ENCODE results near the gene PPIL3. TPM values are rescaled to one million over a fixed set of nuclear protein-coding genes. Genes with fewer than 3 reads are reported as not detected.

PPIL3 gene
- total RNA-seq, 1 experiment from 2014 or later = 49.0 TPM

DNA sequence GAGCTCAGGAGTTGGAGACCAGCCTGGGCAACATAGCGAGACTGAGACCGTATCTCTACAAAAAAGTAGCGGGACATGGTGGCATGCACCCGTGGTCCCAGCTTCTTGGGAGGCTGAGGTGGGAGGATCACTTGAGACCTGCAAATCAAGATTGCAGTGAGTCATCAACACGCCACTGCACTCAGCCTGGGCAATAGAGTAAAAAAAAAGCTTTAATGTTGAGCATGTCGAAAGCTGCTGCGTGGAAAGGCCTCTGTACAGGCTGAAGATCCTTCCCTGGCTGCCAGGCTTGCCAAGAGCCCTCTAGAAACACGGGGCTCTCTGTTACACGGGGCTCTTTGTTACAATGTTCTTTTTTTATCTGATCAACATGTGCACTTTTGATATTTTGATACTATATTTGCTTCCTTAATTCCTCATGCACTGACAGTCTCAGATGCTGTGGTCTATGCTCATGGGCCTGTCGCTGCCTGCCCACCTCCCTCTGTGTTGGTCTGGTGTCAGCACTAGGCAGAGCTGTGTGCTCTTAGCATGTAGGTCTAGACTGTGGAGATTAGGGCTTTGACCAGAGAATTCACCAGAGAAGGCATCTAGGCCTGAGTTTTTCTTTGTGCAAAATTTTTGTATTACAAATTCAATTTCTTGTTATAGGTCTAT, 43.1 kb downstream of the PPIL3 start:
- H3F3A ChIP-seq (ENCODE audit: insufficient read depth, low read depth) = peaks cover 15% of the 10 kb centered on the region; the same call in 1 of the 2 replicates
- no peaks in the 10 kb centered on the region for H4K20me1 ChIP-seq (ENCODE audit: insufficient read depth)
- no peaks in the 10 kb centered on the region for H3K9me2 ChIP-seq (ENCODE audit: insufficient read depth)
- DNase-seq = peak in 1 of 2 experiments; percentile 35
- H3K36me3 ChIP-seq (ENCODE audit: low read depth) = no peaks in the 10 kb centered on the region
- H3K9me3 ChIP-seq (ENCODE audit: insufficient read depth, low read depth) = no peaks in the 10 kb centered on the region
- no peak overlapping the region for H3K4me2 ChIP-seq
- CTCF ChIA-PET = interaction anchor here (0.5 kb wide), 1 partner anchor 59 kb away, joined by 3 read pairs; no protein-coding TSS in a partner anchor
- H3K4me1 ChIP-seq (replicated peaks; ENCODE audit: insufficient read depth) = no peaks in the 10 kb centered on the region
- TF ChIP-seq EZH2 (IDR thresholded peaks at IDR 0.05; ENCODE audit: low read depth) = no peak
- TF ChIP-seq, protein P1, sequence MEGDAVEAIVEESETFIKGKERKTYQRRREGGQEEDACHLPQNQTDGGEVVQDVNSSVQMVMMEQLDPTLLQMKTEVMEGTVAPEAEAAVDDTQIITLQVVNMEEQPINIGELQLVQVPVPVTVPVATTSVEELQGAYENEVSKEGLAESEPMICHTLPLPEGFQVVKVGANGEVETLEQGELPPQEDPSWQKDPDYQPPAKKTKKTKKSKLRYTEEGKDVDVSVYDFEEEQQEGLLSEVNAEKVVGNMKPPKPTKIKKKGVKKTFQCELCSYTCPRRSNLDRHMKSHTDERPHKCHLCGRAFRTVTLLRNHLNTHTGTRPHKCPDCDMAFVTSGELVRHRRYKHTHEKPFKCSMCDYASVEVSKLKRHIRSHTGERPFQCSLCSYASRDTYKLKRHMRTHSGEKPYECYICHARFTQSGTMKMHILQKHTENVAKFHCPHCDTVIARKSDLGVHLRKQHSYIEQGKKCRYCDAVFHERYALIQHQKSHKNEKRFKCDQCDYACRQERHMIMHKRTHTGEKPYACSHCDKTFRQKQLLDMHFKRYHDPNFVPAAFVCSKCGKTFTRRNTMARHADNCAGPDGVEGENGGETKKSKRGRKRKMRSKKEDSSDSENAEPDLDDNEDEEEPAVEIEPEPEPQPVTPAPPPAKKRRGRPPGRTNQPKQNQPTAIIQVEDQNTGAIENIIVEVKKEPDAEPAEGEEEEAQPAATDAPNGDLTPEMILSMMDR (conservative IDR thresholded peaks at IDR 0.05) = no peak
- H3K79me2 ChIP-seq (ENCODE audit: low read depth) = no peaks in the 10 kb centered on the region
- BruUV-seq (replicated peaks) = no TSS peak
- H3K27me3 ChIP-seq (ENCODE audit: insufficient read depth, low read depth) = no peaks in the 10 kb centered on the region
- no peak overlapping the region for H3K4me3 ChIP-seq
- H2AFZ ChIP-seq = no peak overlapping the region
- H3K27ac ChIP-seq = no peak overlapping the region
- POLR2A ChIA-PET (ENCODE audit: unreplicated experiment) = interaction anchor here (0.5 to 0.6 kb wide), 2 partner anchors 121 to 270 kb away, joined by 4 read pairs; partner anchors contain the start of gene CFLAR
- intact Hi-C loops (cut with micrococcal nuclease; ENCODE audit: unreplicated experiment) = no loop called here

- H4K20me1 ChIP-seq (ENCODE audit: insufficient read depth) = no peaks in the 10 kb centered on the region
- intact Hi-C loops (cut with micrococcal nuclease; ENCODE audit: unreplicated experiment) = no loop called here
- CTCF ChIA-PET = no interaction called here
These were observed 43.7 kb downstream of the PPIL3 start for GRCh38 chr2:200845194-200845593.

DNA sequence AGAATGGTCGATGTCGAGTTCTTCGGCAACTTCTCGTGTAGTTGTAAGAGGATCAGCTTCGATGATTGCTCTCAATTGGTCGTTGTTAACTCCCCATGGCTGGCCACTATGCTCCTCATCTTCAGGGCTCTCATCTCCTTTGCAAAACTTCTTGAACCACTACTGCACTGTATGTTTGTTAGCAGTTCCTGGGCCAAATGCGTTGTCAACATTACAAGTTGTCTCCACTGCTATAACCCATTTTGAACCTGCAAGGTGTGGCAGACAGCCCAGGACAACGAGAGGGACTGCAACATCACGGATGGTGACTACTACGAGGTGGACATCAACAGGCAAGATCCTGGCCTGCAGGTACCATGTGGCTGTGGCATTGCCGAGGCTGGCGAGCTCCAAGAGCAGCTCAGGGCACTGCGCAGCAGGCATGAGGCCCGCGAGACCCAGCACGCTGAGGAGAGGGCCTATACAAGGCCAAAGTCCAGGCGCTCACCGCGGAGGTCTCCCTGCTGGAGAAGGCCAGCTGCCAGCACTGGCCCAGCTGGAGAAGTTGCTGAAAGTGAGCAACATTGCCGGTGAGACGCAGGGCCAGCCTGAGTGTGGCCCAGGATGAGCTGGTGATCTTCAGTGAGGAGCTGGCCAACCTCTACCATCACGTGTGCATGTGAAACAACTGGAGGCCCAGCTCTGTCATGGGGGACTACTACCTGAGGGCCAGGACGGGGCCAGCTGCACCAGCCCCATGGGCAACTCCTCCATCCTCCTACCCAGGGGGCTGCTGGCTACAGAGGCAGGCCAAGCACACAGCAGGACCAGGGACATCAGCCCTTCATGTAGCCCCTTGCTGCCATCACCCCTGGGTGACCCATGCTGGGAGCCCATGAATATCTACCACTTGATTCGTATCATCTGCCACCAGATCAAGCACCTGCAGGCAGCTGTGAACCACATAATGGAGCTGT, 44.6 kb downstream of the PPIL3 start:
- CTCF ChIA-PET = no interaction called here
- Histone ChIP-seq H3K36me3 (ENCODE audit: low read depth) (no peaks in the 10 kb centered on the region), H3K4me2 (no peak overlapping the region), H3K27me3 (ENCODE audit: insufficient read depth, low read depth) (no peaks in the 10 kb centered on the region), H3K9me3 (ENCODE audit: insufficient read depth, low read depth) (no peaks in the 10 kb centered on the region), H3F3A (ENCODE audit: insufficient read depth, low read depth) (peaks cover 12% of the 10 kb centered on the region), H2AFZ (no peak overlapping the region), H4K20me1 (ENCODE audit: insufficient read depth) (no peaks in the 10 kb centered on the region), H3K9me2 (ENCODE audit: insufficient read depth) (no peaks in the 10 kb centered on the region), H3K4me1 (replicated peaks; ENCODE audit: insufficient read depth) (peaks cover 8% of the 10 kb centered on the region), H3K27ac (no peak overlapping the region), H3K4me3 (no peak overlapping the region), H3K79me2 (ENCODE audit: low read depth) (no peaks in the 10 kb centered on the region)
- BruUV-seq (replicated peaks) = no TSS peak
- DNase-seq = no peak
- intact Hi-C loops (cut with micrococcal nuclease; ENCODE audit: unreplicated experiment) = no loop called here
- TF ChIP-seq EZH2 (IDR thresholded peaks at IDR 0.05; ENCODE audit: low read depth) = no peak
- TF ChIP-seq, protein P1 (conservative IDR thresholded peaks at IDR 0.05) = no peak
- POLR2A ChIA-PET (ENCODE audit: unreplicated experiment) = no interaction called here

More at GRCh38 chr2:200845194-200845593, 43.7 kb downstream of the PPIL3 start:
- Histone ChIP-seq H3K4me2 (no peak overlapping the region), H3K36me3 (ENCODE audit: low read depth) (no peaks in the 10 kb centered on the region), H3F3A (ENCODE audit: insufficient read depth, low read depth) (peaks cover 10% of the 10 kb centered on the region; the same call in 1 of the 2 replicates), H3K79me2 (ENCODE audit: low read depth) (no peaks in the 10 kb centered on the region), H3K27ac (no peak overlapping the region), H3K9me3 (ENCODE audit: insufficient read depth, low read depth) (no peaks in the 10 kb centered on the region), H2AFZ (no peak overlapping the region), H3K4me3 (no peak overlapping the region), H3K4me1 (replicated peaks; ENCODE audit: insufficient read depth) (no peaks in the 10 kb centered on the region), H3K27me3 (ENCODE audit: insufficient read depth, low read depth) (no peaks in the 10 kb centered on the region), H3K9me2 (ENCODE audit: insufficient read depth) (no peaks in the 10 kb centered on the region)
- TF ChIP-seq, protein P1 (conservative IDR thresholded peaks at IDR 0.05) = no peak
- no peak for TF ChIP-seq EZH2 (IDR thresholded peaks at IDR 0.05; ENCODE audit: low read depth)
- POLR2A ChIA-PET (ENCODE audit: unreplicated experiment) = no interaction called here
- BruUV-seq (replicated peaks) = no TSS peak
- no peak for DNase-seq

Data from PC-9 (cell line).